ENCODE data around the gene GNMT.

DNA sequence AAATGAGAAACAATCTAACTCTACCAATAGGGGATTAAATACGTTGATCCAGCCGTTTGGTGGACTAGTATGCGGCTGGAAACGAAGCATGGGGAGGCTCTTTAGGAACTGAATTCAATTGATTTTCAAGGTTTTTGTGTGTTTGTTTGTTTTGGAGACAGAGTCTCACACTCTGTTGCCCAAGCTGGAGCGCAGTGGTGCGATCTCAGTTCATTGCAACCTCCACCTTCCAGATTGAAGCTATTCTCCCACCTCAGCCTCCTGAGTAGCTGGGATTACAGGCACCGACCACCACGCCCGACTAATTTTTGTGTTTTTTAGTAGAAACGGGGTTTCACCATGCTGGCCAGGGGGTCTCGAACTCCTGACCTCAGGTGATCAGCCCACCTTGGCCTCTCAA lies 24.2 kb upstream of the GNMT start:
- no peak for TF ChIP-seq POLR2A (IDR thresholded peaks at IDR 0.05; ENCODE audit: low read length)
- TF ChIP-seq, protein P1, sequence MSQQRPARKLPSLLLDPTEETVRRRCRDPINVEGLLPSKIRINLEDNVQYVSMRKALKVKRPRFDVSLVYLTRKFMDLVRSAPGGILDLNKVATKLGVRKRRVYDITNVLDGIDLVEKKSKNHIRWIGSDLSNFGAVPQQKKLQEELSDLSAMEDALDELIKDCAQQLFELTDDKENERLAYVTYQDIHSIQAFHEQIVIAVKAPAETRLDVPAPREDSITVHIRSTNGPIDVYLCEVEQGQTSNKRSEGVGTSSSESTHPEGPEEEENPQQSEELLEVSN (IDR thresholded peaks at IDR 0.05; ENCODE audit: borderline replicate concordance, low read depth): no peak
- no peak for TF ChIP-seq CHD4 (IDR thresholded peaks at IDR 0.05; ENCODE audit: borderline replicate concordance)
- TF ChIP-seq, protein P2, sequence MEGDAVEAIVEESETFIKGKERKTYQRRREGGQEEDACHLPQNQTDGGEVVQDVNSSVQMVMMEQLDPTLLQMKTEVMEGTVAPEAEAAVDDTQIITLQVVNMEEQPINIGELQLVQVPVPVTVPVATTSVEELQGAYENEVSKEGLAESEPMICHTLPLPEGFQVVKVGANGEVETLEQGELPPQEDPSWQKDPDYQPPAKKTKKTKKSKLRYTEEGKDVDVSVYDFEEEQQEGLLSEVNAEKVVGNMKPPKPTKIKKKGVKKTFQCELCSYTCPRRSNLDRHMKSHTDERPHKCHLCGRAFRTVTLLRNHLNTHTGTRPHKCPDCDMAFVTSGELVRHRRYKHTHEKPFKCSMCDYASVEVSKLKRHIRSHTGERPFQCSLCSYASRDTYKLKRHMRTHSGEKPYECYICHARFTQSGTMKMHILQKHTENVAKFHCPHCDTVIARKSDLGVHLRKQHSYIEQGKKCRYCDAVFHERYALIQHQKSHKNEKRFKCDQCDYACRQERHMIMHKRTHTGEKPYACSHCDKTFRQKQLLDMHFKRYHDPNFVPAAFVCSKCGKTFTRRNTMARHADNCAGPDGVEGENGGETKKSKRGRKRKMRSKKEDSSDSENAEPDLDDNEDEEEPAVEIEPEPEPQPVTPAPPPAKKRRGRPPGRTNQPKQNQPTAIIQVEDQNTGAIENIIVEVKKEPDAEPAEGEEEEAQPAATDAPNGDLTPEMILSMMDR (IDR thresholded peaks at IDR 0.05): no peak
- TF ChIP-seq, protein P3, sequence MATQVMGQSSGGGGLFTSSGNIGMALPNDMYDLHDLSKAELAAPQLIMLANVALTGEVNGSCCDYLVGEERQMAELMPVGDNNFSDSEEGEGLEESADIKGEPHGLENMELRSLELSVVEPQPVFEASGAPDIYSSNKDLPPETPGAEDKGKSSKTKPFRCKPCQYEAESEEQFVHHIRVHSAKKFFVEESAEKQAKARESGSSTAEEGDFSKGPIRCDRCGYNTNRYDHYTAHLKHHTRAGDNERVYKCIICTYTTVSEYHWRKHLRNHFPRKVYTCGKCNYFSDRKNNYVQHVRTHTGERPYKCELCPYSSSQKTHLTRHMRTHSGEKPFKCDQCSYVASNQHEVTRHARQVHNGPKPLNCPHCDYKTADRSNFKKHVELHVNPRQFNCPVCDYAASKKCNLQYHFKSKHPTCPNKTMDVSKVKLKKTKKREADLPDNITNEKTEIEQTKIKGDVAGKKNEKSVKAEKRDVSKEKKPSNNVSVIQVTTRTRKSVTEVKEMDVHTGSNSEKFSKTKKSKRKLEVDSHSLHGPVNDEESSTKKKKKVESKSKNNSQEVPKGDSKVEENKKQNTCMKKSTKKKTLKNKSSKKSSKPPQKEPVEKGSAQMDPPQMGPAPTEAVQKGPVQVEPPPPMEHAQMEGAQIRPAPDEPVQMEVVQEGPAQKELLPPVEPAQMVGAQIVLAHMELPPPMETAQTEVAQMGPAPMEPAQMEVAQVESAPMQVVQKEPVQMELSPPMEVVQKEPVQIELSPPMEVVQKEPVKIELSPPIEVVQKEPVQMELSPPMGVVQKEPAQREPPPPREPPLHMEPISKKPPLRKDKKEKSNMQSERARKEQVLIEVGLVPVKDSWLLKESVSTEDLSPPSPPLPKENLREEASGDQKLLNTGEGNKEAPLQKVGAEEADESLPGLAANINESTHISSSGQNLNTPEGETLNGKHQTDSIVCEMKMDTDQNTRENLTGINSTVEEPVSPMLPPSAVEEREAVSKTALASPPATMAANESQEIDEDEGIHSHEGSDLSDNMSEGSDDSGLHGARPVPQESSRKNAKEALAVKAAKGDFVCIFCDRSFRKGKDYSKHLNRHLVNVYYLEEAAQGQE (IDR thresholded peaks at IDR 0.05): no peak
- TF ChIP-seq EP300 (IDR thresholded peaks at IDR 0.05): no peak
- TF ChIP-seq ESRRA (IDR thresholded peaks at IDR 0.05; ENCODE audit: borderline replicate concordance, low read length): no peak
- TF ChIP-seq FOSL2 (IDR thresholded peaks at IDR 0.05): no peak
- no peak for TF ChIP-seq FOSL2 (CRISPR knock-in tag; IDR thresholded peaks at IDR 0.05)
- TF ChIP-seq, protein P4, sequence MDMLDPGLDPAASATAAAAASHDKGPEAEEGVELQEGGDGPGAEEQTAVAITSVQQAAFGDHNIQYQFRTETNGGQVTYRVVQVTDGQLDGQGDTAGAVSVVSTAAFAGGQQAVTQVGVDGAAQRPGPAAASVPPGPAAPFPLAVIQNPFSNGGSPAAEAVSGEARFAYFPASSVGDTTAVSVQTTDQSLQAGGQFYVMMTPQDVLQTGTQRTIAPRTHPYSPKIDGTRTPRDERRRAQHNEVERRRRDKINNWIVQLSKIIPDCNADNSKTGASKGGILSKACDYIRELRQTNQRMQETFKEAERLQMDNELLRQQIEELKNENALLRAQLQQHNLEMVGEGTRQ (IDR thresholded peaks at IDR 0.05): no peak
- no peak for TF ChIP-seq RCOR1 (IDR thresholded peaks at IDR 0.05; ENCODE audit: low read depth, low read length)
- TF ChIP-seq PHF8 (IDR thresholded peaks at IDR 0.05; ENCODE audit: borderline replicate concordance, low read depth): no peak

All from A549 (cell line).